GM18951 (cell line): Measurements from ENCODE around the gene TSGA10IP.
A peak's percentile ranks its signal among the peaks of the same experiment; 100 is the strongest.

Experiments used
- POLR2A ChIP-seq: IDR thresholded peaks from 4 replicates; pipeline ENCODE4 v1.6.1; 2011; ENCODE audit warnings: mild to moderate bottlenecking; ENCODE audit not compliant: insufficient read length, insufficient read depth; ENCODE audit errors: extremely low read depth
- in situ Hi-C: fragments of 300-500 bp; cut with MboI; formaldehyde crosslinking; loops from one replicate; pipeline ENCODE4 v1.12.0; 2022; ENCODE audit warnings: low sequenced_read_pairs, mixed read lengths, inconsistent platforms; ENCODE audit not compliant: unreplicated experiment

Gene TSGA10IP

DNA sequence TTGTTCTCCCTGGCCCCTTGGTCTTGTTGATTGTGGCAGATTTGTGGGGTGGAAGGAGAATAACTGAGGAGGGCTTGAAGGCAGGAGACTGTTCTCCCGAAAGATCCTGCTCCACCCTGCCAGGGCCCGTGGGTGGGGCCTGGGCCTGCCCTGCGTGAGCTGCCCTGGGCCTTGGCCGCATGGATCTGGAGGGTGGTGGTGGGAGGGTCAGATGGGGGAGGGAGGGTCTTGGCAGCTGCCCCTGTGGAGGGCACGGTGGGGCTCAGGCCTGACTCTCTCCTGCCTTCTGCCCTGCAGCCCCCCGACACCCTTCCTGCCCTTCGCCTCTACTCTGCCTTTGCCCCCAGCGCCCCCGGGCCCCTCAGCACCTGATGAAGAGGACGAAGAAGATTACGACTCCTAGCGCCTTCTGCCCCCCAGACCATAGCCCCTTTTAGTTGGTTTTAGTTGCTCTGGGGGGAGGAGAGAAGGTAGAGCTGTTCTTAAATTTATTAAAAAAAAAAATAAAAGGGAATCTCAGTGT lies 24.2 kb upstream of the TSGA10IP start:
- TF ChIP-seq POLR2A, result no peak
- in situ Hi-C loops, result no loop called here

DNA sequence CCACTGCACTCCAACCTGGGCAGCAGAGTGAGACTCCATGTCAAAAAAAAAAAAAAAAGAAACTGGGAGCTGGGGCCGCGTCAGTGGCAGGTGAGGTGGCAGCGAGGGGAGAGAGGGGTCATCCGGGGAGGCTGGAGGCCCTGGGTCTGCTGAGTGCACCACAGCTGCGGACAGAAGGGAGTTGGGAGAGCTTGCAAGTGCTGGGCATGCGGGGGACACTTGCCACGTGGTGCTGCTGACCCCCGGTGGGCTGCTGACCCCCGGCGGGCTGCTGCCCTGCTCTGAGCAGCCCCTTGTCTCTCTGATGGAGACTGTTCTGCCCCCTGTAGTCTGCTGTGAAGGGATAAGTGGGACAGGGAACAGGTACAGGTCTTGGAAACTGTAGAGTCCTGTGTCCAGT lies 23.4 kb upstream of the TSGA10IP start:
- TF ChIP-seq POLR2A, result no peak
- in situ Hi-C loops, result no loop called here

DNA sequence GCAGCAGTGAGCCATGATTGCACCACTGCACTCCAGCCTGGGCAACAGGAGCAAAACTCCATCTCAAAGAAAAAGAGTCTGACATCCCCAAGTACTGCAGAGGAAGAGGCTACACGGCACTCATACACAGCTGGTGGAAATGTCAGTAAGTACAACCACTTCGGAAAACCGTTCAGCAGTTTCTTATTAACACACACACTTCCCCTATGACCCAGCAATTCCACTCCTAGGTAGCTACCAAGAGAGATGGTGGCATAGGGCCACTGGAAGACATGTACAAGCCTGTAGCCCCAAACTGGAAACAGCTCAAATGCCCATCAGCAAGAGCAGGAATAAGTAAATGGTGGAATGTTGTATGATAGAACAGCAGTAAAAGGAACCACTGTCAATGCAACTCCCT lies 22.7 kb upstream of the TSGA10IP start:
- in situ Hi-C loops, result no loop called here
- TF ChIP-seq POLR2A, result no peak

DNA sequence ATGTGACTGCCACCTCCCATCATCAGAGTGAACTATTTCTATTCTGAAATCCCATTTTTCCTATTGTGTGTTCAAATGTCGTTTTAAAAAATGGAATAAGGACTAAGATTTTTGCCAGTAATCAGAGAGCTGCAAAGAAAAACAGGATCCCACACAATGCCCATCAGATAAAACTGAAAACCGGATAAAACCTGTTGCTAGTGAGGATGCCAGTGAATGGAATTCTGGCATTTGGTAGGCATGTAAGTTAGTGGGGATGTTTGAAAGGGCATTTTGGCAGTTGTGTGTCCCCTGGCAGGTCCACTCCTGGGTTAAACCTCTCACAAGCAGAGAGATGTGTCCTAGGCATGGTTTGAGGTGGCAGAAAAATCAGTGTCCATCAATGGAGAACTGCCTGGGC lies 19.9 kb upstream of the TSGA10IP start:
- in situ Hi-C loops, result no loop called here

DNA sequence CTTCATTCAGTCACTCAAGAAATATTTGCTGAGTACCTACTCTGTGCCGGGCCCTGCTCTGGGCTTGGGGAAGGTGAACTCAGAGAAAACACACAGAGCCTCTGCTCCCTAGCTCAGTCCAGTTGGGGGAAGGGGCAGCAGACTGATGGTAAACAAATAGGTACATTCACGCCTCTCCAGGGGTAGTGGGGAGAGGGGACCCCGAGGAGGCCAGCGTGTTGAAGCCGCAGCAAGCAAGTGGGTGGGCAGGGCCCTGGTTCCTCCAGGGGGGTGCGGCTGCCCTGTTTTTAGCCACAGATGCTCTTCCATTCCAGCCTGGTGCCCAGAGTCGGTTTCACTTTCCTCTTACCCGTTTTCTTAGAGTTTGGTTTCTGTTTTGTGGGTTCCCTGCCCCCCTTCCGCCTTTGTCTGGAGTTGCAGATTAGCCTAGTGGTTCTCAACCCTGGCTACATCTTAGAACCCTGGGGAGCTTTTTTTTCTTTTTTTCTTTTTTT lies 17.3 kb upstream of the TSGA10IP start:
- in situ Hi-C loops, result no loop called here
- TF ChIP-seq POLR2A, result peak; percentile 58

More for the DNA sequence above, 19.9 kb upstream of the TSGA10IP start:
- no peak for TF ChIP-seq POLR2A

DNA sequence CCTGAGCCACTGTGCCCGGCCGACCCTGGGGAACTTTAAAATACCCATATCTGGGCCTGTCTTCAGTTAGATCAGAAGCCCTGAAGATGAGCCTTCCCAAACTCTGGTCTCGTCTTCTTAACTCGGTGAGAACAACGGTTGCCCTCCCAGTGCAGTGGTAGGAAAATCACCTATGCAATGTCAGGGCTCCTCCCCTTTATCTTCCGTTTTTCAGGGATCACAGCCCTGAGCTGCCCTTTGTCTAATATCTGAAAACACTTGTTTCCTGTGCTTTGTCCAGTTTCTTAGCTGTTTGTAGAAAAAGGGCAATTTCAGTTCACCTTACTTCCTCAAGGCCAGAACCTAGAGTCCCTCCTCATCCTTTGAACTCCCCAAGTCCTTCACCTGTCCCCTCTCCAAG lies 16.6 kb upstream of the TSGA10IP start:
- in situ Hi-C loops, result no loop called here
- TF ChIP-seq POLR2A, result no peak

DNA sequence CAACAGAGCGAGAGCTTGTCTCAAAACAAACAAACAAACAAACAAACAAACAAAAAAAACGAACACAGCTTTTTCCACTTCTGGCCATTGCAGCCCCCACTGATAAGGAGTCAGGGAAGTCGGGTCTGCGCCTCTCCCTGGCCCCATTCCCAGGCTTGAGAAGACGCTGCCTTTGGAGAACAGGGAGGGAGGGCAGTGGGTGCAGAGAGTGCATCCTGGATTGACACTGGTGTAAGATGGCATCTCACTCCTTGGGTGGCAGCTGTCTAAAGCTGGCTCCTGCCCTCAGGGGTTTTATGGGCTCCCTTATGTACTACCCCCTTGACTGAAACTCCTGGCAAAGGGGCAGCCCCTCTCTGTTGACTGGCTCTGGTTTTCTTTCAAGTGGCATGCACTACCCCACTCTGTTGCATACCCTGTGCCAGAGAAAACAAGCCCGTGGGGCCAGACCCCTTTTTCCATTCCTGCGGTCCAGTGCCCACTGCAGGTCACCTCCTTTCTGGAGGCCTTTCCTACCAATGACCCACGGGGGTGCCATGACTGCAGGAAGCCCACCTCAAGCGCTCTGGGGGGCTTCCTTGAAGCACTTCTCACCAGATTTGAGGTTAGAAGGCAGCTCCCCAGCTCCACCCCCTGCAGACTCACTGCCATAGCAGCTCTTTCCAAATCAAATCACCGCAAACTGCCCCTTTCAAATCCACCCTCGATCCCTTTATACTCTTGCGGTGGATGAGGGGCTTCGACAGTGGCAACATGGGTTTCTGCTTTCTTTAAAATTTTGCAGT lies 13.3 kb upstream of the TSGA10IP start:
- TF ChIP-seq POLR2A, result no peak
- in situ Hi-C loops, result no loop called here

DNA sequence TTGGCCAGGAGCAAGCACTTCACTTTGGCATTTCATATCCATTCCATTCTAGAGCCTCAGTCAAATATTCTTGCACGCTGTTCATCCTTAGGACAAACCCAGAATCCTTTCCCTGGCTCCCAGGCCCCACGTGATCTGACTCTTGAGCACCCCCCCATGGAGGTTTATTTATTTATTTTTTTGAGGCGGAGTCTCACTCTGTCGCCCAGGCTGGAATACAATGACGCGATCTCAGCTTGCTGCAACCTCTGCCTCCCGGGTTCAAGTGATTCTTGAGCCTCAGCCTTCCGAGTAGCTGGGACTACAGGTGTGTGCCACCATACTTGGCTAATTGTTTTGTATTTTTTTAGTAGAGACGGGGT lies 12.7 kb upstream of the TSGA10IP start:
- in situ Hi-C loops, result no loop called here
- no peak for TF ChIP-seq POLR2A

DNA sequence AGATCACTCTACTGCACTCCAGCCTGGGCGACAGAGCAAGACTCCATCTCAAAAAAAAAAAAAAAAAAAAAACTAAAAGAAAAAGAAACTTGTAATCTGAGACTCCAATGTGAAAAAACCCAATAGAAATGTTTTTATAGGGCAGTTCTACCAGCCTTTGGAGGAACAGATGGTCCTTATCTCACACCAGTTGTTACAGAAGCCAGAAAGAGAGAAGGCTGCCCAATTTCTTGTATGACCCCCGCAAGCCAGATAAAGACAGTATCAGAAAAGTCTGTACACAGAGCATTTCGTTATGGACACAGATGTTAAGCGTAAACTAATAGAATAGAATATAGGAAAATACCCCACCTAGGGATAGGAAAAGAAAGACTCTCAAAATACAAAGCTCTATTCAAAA lies 11.3 kb upstream of the TSGA10IP start:
- in situ Hi-C loops, result no loop called here
- TF ChIP-seq POLR2A, result no peak

DNA sequence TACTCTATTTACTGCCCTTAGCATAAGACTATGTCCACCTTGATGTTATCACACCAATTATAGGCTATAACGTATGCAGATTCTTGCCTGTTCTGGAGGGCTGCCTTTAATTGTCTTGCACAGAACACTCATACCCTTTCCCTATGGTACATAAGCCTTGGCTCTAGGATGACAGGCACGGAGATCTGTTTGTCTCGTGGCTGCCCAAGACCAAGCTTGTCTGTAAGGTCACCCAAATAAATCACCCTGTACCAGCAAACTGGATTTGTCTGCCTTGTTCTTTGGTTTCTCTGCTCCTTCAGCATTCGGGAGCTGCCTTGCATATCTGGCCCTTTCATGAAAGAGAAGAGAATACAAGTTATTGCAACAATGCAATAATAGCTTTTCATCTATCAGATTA lies 7.5 kb upstream of the TSGA10IP start:
- in situ Hi-C loops, result no loop called here
- no peak for TF ChIP-seq POLR2A

DNA sequence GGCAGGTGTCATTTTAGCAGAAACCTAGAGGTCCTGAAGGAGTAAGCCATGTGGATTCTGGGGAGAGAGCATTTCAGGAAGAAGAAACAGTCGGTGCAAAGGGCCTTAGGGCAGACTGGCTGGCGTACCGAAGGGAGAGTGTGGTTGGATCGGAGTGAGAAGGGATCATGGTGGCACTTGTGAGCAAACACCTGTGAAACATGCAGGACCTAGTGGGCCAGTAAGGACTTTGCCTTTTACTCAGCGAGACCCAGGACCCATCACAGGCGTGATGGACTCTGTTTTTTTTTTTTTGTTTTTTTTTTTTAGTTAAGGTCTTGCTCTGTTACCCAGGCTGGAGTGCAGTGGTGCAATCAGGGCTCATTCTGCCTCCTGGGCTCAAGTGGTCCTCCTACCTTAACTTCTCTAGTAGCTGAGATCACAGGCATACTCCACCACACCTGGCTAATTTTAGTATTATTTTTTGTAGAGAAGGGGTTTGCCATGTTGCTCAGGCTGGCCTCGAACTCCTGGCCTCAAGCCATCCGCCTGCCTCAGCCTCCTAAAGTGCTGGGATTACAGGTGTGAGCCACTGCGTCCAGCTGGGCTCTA lies 3.5 kb upstream of the TSGA10IP start:
- TF ChIP-seq POLR2A, result no peak

DNA sequence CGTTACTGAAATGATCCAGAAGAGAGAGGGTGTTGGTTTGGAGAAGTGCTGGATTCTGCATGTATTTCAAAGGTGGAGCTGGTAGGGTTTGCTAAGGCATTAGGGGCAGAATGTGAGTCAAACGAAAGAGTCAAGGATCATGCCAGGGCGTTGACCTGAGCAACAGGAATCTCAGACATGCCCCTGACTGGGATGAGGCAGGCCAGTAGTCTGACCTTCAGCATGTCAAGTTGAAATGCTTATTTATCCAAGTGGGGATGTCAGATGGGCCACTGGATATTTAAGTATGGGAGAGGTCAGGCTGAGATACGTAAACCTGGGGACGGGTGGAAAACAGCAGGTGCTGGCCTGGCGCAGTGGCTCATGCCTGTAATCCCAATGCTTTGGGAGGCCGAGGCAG lies 2.7 kb upstream of the TSGA10IP start:
- no peak for TF ChIP-seq POLR2A
- in situ Hi-C loops, result no loop called here

More for the DNA sequence above, 3.5 kb upstream of the TSGA10IP start:
- in situ Hi-C loops, result no loop called here

DNA sequence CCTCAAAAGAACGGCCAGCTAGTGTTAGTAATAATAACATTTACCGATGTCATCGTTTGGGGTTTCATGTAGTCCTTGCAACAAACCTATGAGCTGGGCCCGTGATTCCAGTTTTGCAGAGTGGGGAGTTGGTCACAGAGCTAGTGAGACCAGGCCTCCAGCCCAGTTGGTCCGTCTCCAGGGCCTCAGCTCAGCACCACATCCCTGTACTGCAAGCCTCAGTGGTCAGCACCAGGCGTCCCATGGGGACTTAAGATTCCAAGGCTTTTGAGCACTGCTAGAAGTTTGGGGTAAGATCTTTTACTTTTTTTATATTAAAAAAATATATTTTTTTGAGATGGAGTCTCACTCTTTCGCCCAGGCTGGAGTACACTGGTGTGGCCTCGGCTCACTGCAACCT lies 1.1 kb upstream of the TSGA10IP start:
- in situ Hi-C loops, result no loop called here
- TF ChIP-seq POLR2A, result no peak

DNA sequence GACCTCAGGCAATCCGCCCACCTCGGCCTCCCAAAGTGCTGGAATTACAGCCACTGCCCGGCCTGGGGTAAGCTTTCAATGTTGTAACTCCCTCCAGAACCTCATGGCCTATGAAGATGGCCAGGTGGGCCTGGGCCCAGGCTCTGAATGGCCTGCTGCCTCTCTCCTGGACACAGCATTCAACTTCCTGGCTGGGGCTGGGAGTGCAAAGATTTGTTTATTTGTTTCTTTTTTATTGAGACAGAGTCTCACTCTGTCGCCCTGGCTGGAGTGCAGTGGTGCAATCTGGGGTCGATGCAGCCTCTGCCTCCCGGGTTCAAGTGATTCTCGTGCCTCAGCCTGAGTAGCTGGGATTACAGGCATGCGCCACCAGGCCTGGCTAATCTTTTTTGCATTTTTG lies 513 bp upstream of the TSGA10IP start:
- TF ChIP-seq POLR2A, result no peak
- in situ Hi-C loops, result no loop called here
